ENCODE measurements around the gene CERT1.

- no peak for TF ChIP-seq POLR2A (IDR thresholded peaks at IDR 0.05)
- TF ChIP-seq, protein P1, sequence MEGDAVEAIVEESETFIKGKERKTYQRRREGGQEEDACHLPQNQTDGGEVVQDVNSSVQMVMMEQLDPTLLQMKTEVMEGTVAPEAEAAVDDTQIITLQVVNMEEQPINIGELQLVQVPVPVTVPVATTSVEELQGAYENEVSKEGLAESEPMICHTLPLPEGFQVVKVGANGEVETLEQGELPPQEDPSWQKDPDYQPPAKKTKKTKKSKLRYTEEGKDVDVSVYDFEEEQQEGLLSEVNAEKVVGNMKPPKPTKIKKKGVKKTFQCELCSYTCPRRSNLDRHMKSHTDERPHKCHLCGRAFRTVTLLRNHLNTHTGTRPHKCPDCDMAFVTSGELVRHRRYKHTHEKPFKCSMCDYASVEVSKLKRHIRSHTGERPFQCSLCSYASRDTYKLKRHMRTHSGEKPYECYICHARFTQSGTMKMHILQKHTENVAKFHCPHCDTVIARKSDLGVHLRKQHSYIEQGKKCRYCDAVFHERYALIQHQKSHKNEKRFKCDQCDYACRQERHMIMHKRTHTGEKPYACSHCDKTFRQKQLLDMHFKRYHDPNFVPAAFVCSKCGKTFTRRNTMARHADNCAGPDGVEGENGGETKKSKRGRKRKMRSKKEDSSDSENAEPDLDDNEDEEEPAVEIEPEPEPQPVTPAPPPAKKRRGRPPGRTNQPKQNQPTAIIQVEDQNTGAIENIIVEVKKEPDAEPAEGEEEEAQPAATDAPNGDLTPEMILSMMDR (IDR thresholded peaks at IDR 0.05) = no peak
- no peak for TF ChIP-seq EP300 (IDR thresholded peaks at IDR 0.05)
Observed at GRCh38 chr5:75496026-75496425, 15.4 kb downstream of the CERT1 start.

All from tibial nerve (tissue), 4 donors.